Spinal cord (tissue), 10 donors: ENCODE measurements around the gene MOB2. TPM values are rescaled to one million over a fixed set of nuclear protein-coding genes. Genes with fewer than 3 reads are reported as not detected.

ENCODE experiments used
- DNase-seq, 6 donors: peaks; one replicate each; pipeline versions ENCODE4 v3.0.0 to v3.0.0-alpha.2; 2013 to 2015; ENCODE audit warnings: low spot score in 6 of 6, low read depth in 4 of 6
- H3K27ac ChIP-seq: one replicate; pipeline ENCODE4 v1.5.1; 2013; ENCODE audit warnings: low read depth, low read length, control low read depth
- H3K27me3 ChIP-seq: one replicate; pipeline ENCODE4 v1.6.1; 2013; ENCODE audit warnings: low read length; ENCODE audit not compliant: control insufficient read depth, insufficient read depth
- H3K36me3 ChIP-seq: one replicate; pipeline ENCODE4 v1.6.1; 2013; ENCODE audit warnings: low read length; ENCODE audit not compliant: control insufficient read depth, insufficient read depth
- H3K4me1 ChIP-seq: one replicate; pipeline ENCODE4 v1.6.1; 2013; ENCODE audit warnings: low read length; ENCODE audit not compliant: control insufficient read depth, insufficient read depth
- H3K4me3 ChIP-seq: one replicate; pipeline ENCODE4 v1.5.1; 2013; ENCODE audit warnings: low read depth, low read length, control low read depth
- H3K9me3 ChIP-seq: one replicate; pipeline ENCODE4 v1.6.1; 2013; ENCODE audit warnings: low read length; ENCODE audit not compliant: control insufficient read depth, insufficient read depth
- WGBS: methylation state at CpG from one replicate; pipeline ENCODE4 v1.1.5; 2013; ENCODE audit warnings: missing lambda C conversion rate; ENCODE audit not compliant: insufficient coverage; 5-methylcytosine and 5-hydroxymethylcytosine counted together
- polyA plus RNA-seq, 2 donors: library from polyadenylated mRNA; unstranded; fragments of 120-200 nt; gene quantifications; one replicate each; pipeline ENCODE4 v1.2.1, GENCODE V29; 2013; ENCODE audit not compliant: insufficient read length in 2 of 2
- total RNA-seq, 2 donors: library from RNA; depleted of rRNA in 1 of 2; stranded (reverse); fragments of 120-200 nt in 1 of 2; fragments of >200 nt in 1 of 2; gene quantifications; one replicate each; pipeline versions ENCODE4 v1.2.3 to v1.2.4, GENCODE V29; 2013 to 2014
- donor health status: healthy.

MOB2 gene
- total and polyA plus RNA-seq, 4 donors, result 16.0 to 36.4 (median 33.7) TPM

GRCh38 chr11:1529774-1530173, 43.2 kb upstream of the MOB2 start:
- Histone ChIP-seq H3K27me3 (no peaks in the 10 kb centered on the region), H3K27ac (no peak overlapping the region), H3K4me3 (no peak overlapping the region), H3K36me3 (peaks cover 40% of the 10 kb centered on the region), H3K9me3 (no peaks in the 10 kb centered on the region), H3K4me1 (peaks cover 47% of the 10 kb centered on the region)
- 63% methylated on average over 3 of the region's 5 CpGs for WGBS
- no peak for DNase-seq

- Histone ChIP-seq H3K4me1 (peaks cover 46% of the 10 kb centered on the region), H3K27me3 (no peaks in the 10 kb centered on the region), H3K27ac (no peak overlapping the region), H3K36me3 (peaks cover 36% of the 10 kb centered on the region), H3K4me3 (no peak overlapping the region), H3K9me3 (no peaks in the 10 kb centered on the region)
- DNase-seq, result no peak
- 90% methylated on average over 13 of the region's 17 CpGs for WGBS
Observed at GRCh38 chr11:1529286-1529685, 42.7 kb upstream of the MOB2 start.

- 83% methylated on average over 7 of the region's 10 CpGs for WGBS
- Histone ChIP-seq H3K9me3 (no peaks in the 10 kb centered on the region), H3K4me1 (peaks cover 44% of the 10 kb centered on the region), H3K4me3 (no peak overlapping the region), H3K27me3 (no peaks in the 10 kb centered on the region), H3K36me3 (peaks cover 38% of the 10 kb centered on the region), H3K27ac (no peak overlapping the region)
- no peak for DNase-seq
Observed at GRCh38 chr11:1528710-1529109, 42.1 kb upstream of the MOB2 start.

GRCh38 chr11:1526785-1527184, 40.2 kb upstream of the MOB2 start:
- 66% methylated on average over 8 of the region's 15 CpGs for WGBS
- no peak for DNase-seq
- peaks cover 22% of the 10 kb centered on the region for H3K36me3 ChIP-seq

GRCh38 chr11:1523779-1524178, 37.2 kb upstream of the MOB2 start:
- DNase-seq, result no peak
- peaks cover 16% of the 10 kb centered on the region for H3K36me3 ChIP-seq
- H3K4me3 ChIP-seq, result no peak overlapping the region
- no peaks in the 10 kb centered on the region for H3K27me3 ChIP-seq
- H3K9me3 ChIP-seq, result no peaks in the 10 kb centered on the region
- H3K27ac ChIP-seq, result no peak overlapping the region
- H3K4me1 ChIP-seq, result peaks cover 22% of the 10 kb centered on the region
- WGBS, result 95% methylated on average over 3 of the region's 4 CpGs

More at GRCh38 chr11:1526785-1527184, 40.2 kb upstream of the MOB2 start:
- no peaks in the 10 kb centered on the region for H3K9me3 ChIP-seq
- no peak overlapping the region for H3K4me3 ChIP-seq
- H3K27ac ChIP-seq, result no peak overlapping the region
- peaks cover 28% of the 10 kb centered on the region for H3K4me1 ChIP-seq
- no peaks in the 10 kb centered on the region for H3K27me3 ChIP-seq

GRCh38 chr11:1523077-1523476, 36.5 kb upstream of the MOB2 start:
- H3K4me3 ChIP-seq, result no peak overlapping the region

GRCh38 chr11:1522081-1522424, 35.5 kb upstream of the MOB2 start:
- H3K4me1 ChIP-seq, result peaks cover 33% of the 10 kb centered on the region
- no peaks in the 10 kb centered on the region for H3K27me3 ChIP-seq
- H3K27ac ChIP-seq, result no peak overlapping the region
- peaks cover 29% of the 10 kb centered on the region for H3K36me3 ChIP-seq
- no peaks in the 10 kb centered on the region for H3K9me3 ChIP-seq
- WGBS, result 87% methylated on average over 4 of the region's 8 CpGs
- DNase-seq, result no peak
- H3K4me3 ChIP-seq, result no peak overlapping the region

More at GRCh38 chr11:1523077-1523476, 36.5 kb upstream of the MOB2 start:
- DNase-seq, result no peak
- Histone ChIP-seq H3K4me1 (peaks cover 24% of the 10 kb centered on the region), H3K27ac (no peak overlapping the region), H3K27me3 (no peaks in the 10 kb centered on the region), H3K36me3 (peaks cover 20% of the 10 kb centered on the region), H3K9me3 (no peaks in the 10 kb centered on the region)
- 88% methylated on average over 5 of the region's 6 CpGs for WGBS

GRCh38 chr11:1521382-1522080, 35.0 kb upstream of the MOB2 start:
- Histone ChIP-seq H3K9me3 (no peaks in the 10 kb centered on the region), H3K27ac (no peak overlapping the region), H3K27me3 (no peaks in the 10 kb centered on the region), H3K4me3 (no peak overlapping the region), H3K36me3 (peaks cover 25% of the 10 kb centered on the region), H3K4me1 (peaks cover 34% of the 10 kb centered on the region)
- 67% methylated on average over 14 of the region's 21 CpGs for WGBS
- DNase-seq, result no peak

- H3K36me3 ChIP-seq, result peaks cover 25% of the 10 kb centered on the region
- H3K4me3 ChIP-seq, result no peak overlapping the region
- H3K27ac ChIP-seq, result no peak overlapping the region
- 39% methylated on average over 17 of the region's 19 CpGs for WGBS
- H3K4me1 ChIP-seq, result peaks cover 40% of the 10 kb centered on the region
- H3K9me3 ChIP-seq, result no peaks in the 10 kb centered on the region
- H3K27me3 ChIP-seq, result no peaks in the 10 kb centered on the region
- peak in 1 of 6 donors; percentile 43 for DNase-seq
Observed at GRCh38 chr11:1520663-1521267, 34.2 kb upstream of the MOB2 start.

GRCh38 chr11:1520209-1520662, 33.7 kb upstream of the MOB2 start:
- no peak for DNase-seq
- no peak overlapping the region for H3K27ac ChIP-seq
- no peak overlapping the region for H3K4me3 ChIP-seq
- H3K9me3 ChIP-seq, result no peaks in the 10 kb centered on the region
- H3K27me3 ChIP-seq, result no peaks in the 10 kb centered on the region
- WGBS, result 62% methylated on average over 13 of the region's 13 CpGs
- H3K36me3 ChIP-seq, result peaks cover 25% of the 10 kb centered on the region
- peaks cover 45% of the 10 kb centered on the region for H3K4me1 ChIP-seq
